Mesendoderm (in vitro differentiated cells): ENCODE measurements around the gene CCDC200.

Source experiments
- DNase-seq: peaks from one replicate; pipeline ENCODE4 v3.0.0; 2013
- H2AK5ac ChIP-seq: 2 replicates; pipeline ENCODE4 v1.6.1; 2013; ENCODE audit warnings: low read length, inconsistent platforms
- H2BK120ac ChIP-seq: 2 replicates; pipeline ENCODE4 v1.6.1; 2013; ENCODE audit warnings: low read depth, mild to moderate bottlenecking, low read length, moderate library complexity, mixed read lengths
- H2BK15ac ChIP-seq: replicated peaks from 2 replicates; pipeline ENCODE4 v1.6.1; 2013; ENCODE audit warnings: low read depth, mild to moderate bottlenecking, moderate library complexity
- H2BK5ac ChIP-seq: 2 replicates; pipeline ENCODE4 v1.6.1; 2013; ENCODE audit warnings: low read length, inconsistent platforms
- H3K18ac ChIP-seq: 2 replicates; pipeline ENCODE4 v1.6.1; 2013; ENCODE audit warnings: mild to moderate bottlenecking, low read length, mixed read lengths
- H3K23ac ChIP-seq: one replicate; pipeline ENCODE4 v1.6.1; 2013; ENCODE audit warnings: low read length
- H3K27ac ChIP-seq: 2 replicates; pipeline ENCODE4 v1.5.1; 2013; ENCODE audit warnings: low read depth, mild to moderate bottlenecking, inconsistent platforms, low read length, moderate library complexity
- H3K27me3 ChIP-seq: 2 replicates; pipeline ENCODE4 v1.6.1; 2013; ENCODE audit warnings: low read length, control low read depth, mild to moderate bottlenecking, inconsistent platforms; ENCODE audit not compliant: insufficient read depth, poor library complexity
- H3K36me3 ChIP-seq: 2 replicates; pipeline ENCODE4 v1.6.1; 2013; ENCODE audit warnings: low read length, inconsistent platforms; ENCODE audit not compliant: control insufficient read depth, insufficient read depth
- H3K4ac ChIP-seq: one replicate; pipeline ENCODE4 v1.6.1; 2013; ENCODE audit warnings: low read depth, mild to moderate bottlenecking, low read length, moderate library complexity
- H3K4me1 ChIP-seq: 2 replicates; pipeline ENCODE4 v1.6.1; 2013; ENCODE audit warnings: low read depth, low read length, inconsistent platforms; ENCODE audit not compliant: control insufficient read depth
- H3K4me2 ChIP-seq: 2 replicates; pipeline ENCODE4 v1.6.1; 2013; ENCODE audit warnings: low read length
- H3K4me3 ChIP-seq: 2 replicates; pipeline ENCODE4 v1.5.1; 2013; ENCODE audit warnings: mild to moderate bottlenecking, low read length
- H3K56ac ChIP-seq: one replicate; pipeline ENCODE4 v1.6.1; 2013; ENCODE audit warnings: low read length
- H3K79me1 ChIP-seq: 2 replicates; pipeline ENCODE4 v1.6.1; 2013; ENCODE audit warnings: low read length, inconsistent platforms
- H3K79me2 ChIP-seq: 2 replicates; pipeline ENCODE4 v1.6.1; 2013; ENCODE audit warnings: mild to moderate bottlenecking, low read length; ENCODE audit not compliant: control insufficient read depth, insufficient read depth
- H3K9ac ChIP-seq: 2 replicates; pipeline ENCODE4 v1.6.1; 2013; ENCODE audit warnings: low read length, inconsistent platforms
- H4K5ac ChIP-seq: one replicate; pipeline ENCODE4 v1.6.1; 2013; ENCODE audit warnings: low read length
- H4K8ac ChIP-seq: one replicate; pipeline ENCODE4 v1.6.1; 2013; ENCODE audit warnings: low read depth, mild to moderate bottlenecking, control low read depth, low read length, moderate library complexity
- WGBS: extraction: QIAGEN DNeasy Blood & Tissue Kit; methylation state at CpG from one replicate; pipeline ENCODE4 v1.1.7; 2013; ENCODE audit warnings: low lambda C conversion rate, missing lambda C conversion rate; ENCODE audit not compliant: insufficient coverage; ENCODE audit errors: extremely low coverage; 5-methylcytosine and 5-hydroxymethylcytosine counted together

CCDC200 gene

GRCh38 chr17:43219001-43219400 lies 9.4 kb downstream of the CCDC200 start:
- Histone ChIP-seq H2BK15ac (no peak overlapping the region), H3K23ac (no peak overlapping the region), H3K27ac (no peak overlapping the region), H2AK5ac (no peak overlapping the region), H3K9ac (no peak overlapping the region), H3K4ac (no peak overlapping the region), H3K18ac (no peak overlapping the region), H3K79me2 (no peaks in the 10 kb centered on the region), H4K8ac (no peak overlapping the region), H2BK120ac (no peak overlapping the region), H4K5ac (no peak overlapping the region), H3K4me2 (no peak overlapping the region), H3K56ac (no peak overlapping the region), H3K36me3 (no peaks in the 10 kb centered on the region), H3K79me1 (no peaks in the 10 kb centered on the region), H3K4me1 (no peaks in the 10 kb centered on the region), H2BK5ac (no peak overlapping the region), H3K27me3 (no peaks in the 10 kb centered on the region), H3K4me3 (no peak overlapping the region)
- DNase-seq = no peak
- no CpG with 5 or more reads among the region's 2 CpGs for WGBS

DNA sequence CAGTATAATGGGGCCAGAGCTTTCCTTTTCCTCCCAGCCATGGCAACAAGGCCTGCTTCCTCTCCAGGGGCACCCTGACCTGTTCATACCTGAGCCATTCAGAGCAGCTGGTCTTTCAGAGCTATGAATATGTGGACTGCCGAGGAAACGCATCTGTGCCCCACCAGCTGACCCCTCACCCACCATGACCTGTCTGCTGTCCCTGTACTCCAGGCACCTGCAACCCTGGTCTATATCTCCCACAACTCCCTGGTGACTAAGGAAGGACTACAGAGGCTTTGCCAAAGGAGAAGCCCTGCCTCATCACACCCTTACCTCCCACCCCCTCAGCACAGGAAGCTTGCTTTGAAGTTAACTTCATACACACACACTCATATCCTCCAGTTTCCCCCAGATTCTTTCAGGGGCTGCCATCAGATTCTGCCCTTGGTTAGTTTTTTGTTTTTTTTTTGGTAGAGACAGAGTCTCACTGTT lies 10.8 kb downstream of the CCDC200 start:
- no CpG with 5 or more reads among the region's 2 CpGs for WGBS
- Histone ChIP-seq H2BK15ac (no peak overlapping the region), H3K4me2 (no peak overlapping the region), H3K4me3 (no peak overlapping the region), H4K8ac (no peak overlapping the region), H3K4me1 (no peaks in the 10 kb centered on the region), H4K5ac (no peak overlapping the region), H2BK5ac (no peak overlapping the region), H2AK5ac (no peak overlapping the region), H3K79me1 (no peaks in the 10 kb centered on the region), H3K56ac (no peak overlapping the region), H3K9ac (no peak overlapping the region), H3K4ac (no peak overlapping the region), H3K27me3 (no peaks in the 10 kb centered on the region), H2BK120ac (no peak overlapping the region), H3K23ac (no peak overlapping the region), H3K79me2 (no peaks in the 10 kb centered on the region), H3K18ac (no peak overlapping the region), H3K36me3 (no peaks in the 10 kb centered on the region), H3K27ac (no peak overlapping the region)
- no peak for DNase-seq

DNA sequence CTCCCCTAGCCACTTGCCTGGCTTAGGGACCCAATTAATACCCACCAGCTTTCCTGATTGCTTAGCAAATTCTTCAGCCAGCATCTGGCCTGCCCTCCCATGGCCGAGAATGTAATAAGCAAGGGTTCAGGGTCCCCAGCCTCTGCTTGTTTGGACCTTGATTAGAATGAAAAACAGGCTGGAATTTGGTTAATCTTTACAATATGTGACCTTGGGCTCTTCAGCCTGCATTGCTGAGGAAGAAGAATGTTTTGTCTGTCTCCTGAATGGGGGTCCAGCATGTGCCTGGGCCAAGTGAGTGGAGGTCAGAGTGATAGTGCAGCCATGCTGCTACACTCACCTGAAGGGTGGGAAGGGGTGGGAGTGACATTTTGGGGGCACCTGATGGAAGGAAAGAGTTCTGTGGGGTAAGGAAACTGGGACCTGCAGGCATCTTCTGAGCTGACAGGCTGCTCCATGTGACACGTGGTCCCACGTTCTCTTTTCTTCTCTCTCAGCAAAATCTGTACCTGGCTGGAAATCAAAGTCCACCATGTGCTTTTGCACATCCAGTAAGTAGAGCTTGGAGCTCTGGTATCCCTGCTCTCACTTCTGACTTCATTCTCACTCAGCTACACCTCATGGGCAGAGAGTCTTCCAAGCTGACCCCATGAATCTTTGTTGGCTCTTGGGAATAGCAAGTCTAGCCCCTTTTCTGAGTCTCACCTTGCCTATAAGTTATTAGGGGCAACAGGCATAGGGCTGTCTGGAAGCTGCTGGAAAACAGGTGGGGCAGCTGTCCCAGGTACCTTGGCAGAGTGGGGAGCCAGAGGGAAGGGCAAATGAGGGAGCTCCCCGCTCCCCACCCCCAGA lies 11.4 kb downstream of the CCDC200 start:
- Histone ChIP-seq H3K27ac (no peak overlapping the region), H2AK5ac (no peak overlapping the region), H3K4ac (no peak overlapping the region), H2BK15ac (no peak overlapping the region), H3K4me2 (no peak overlapping the region), H3K79me2 (no peaks in the 10 kb centered on the region), H4K8ac (no peak overlapping the region), H2BK5ac (no peak overlapping the region), H4K5ac (no peak overlapping the region), H3K18ac (no peak overlapping the region), H3K4me1 (no peaks in the 10 kb centered on the region), H3K23ac (no peak overlapping the region), H3K9ac (no peak overlapping the region), H3K79me1 (no peaks in the 10 kb centered on the region), H3K4me3 (no peak overlapping the region), H2BK120ac (no peak overlapping the region), H3K27me3 (no peaks in the 10 kb centered on the region), H3K36me3 (no peaks in the 10 kb centered on the region), H3K56ac (no peak overlapping the region)
- WGBS = no CpG with 5 or more reads among the region's 4 CpGs
- DNase-seq = no peak

GRCh38 chr17:43216369-43216761 lies 12.1 kb downstream of the CCDC200 start:
- Histone ChIP-seq H4K5ac (no peak overlapping the region), H3K4me1 (no peaks in the 10 kb centered on the region), H3K27me3 (no peaks in the 10 kb centered on the region), H3K4me2 (no peak overlapping the region), H3K36me3 (no peaks in the 10 kb centered on the region), H3K4me3 (no peak overlapping the region), H3K4ac (no peak overlapping the region), H2BK5ac (no peak overlapping the region), H3K27ac (no peak overlapping the region), H3K79me1 (no peaks in the 10 kb centered on the region), H3K79me2 (no peaks in the 10 kb centered on the region), H2BK120ac (no peak overlapping the region), H2AK5ac (no peak overlapping the region), H3K56ac (no peak overlapping the region), H3K9ac (no peak overlapping the region), H2BK15ac (no peak overlapping the region), H3K18ac (no peak overlapping the region), H4K8ac (no peak overlapping the region), H3K23ac (no peak overlapping the region)
- DNase-seq = no peak
- no CpG with 5 or more reads among the region's 4 CpGs for WGBS

DNA sequence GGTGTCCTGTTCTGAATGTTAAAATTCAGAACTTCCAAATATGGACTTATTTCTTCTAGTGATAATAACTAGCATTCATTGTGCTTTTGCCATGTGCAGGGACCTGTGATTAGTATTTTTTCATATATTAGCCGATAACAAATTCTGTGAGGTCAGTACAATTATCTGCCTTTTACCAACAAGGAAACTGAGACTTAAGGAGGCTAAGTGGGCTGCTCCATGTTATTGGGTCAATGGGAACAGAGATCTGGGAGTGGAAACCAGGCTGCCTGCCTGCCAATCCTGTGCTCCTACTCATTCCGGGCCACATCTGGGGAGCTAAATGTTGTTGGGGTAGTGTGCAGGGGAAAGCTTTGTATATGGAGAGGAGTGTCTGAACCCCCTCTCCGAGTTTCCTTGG lies 13.1 kb downstream of the CCDC200 start:
- H3K27ac ChIP-seq = no peak overlapping the region

DNA sequence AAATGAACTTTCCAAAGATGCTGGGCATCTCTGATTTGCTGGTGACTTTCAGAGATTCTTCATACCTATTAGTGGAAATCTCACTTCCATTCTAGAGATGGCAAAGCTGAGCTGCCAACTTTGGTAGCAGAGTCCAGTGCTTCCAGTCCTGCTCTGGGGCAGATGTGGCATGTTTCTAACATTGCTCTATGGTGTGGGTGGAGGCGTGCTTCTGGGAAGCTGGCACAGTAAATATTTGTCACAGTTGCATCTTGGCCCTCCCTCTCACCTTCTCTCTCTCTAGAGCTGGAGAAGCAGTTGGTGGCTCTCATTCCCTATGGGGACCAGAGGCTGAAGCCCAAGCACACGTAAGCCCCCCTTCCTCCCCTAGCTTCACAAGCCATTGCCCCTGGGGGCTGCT lies 14.9 kb downstream of the CCDC200 start:
- Histone ChIP-seq H3K27ac (no peak overlapping the region), H2BK5ac (no peak overlapping the region), H3K23ac (no peak overlapping the region), H3K4me3 (no peak overlapping the region), H2AK5ac (no peak overlapping the region), H3K4ac (no peak overlapping the region), H4K5ac (no peak overlapping the region), H3K9ac (no peak overlapping the region), H2BK120ac (no peak overlapping the region), H3K56ac (no peak overlapping the region), H3K79me1 (no peaks in the 10 kb centered on the region), H3K79me2 (no peaks in the 10 kb centered on the region), H3K18ac (no peak overlapping the region), H3K36me3 (no peaks in the 10 kb centered on the region), H4K8ac (no peak overlapping the region), H3K4me2 (no peak overlapping the region), H3K27me3 (no peaks in the 10 kb centered on the region), H3K4me1 (no peaks in the 10 kb centered on the region), H2BK15ac (no peak overlapping the region)
- WGBS = no CpG with 5 or more reads among the region's 2 CpGs
- DNase-seq = no peak

More for the DNA sequence above, 13.1 kb downstream of the CCDC200 start:
- H3K23ac ChIP-seq = no peak overlapping the region
- H4K8ac ChIP-seq = no peak overlapping the region
- no peak overlapping the region for H2BK15ac ChIP-seq
- H3K4me1 ChIP-seq = no peaks in the 10 kb centered on the region
- no peak overlapping the region for H3K4me3 ChIP-seq
- H2BK5ac ChIP-seq = no peak overlapping the region
- no CpG with 5 or more reads among the region's 3 CpGs for WGBS
- no peak overlapping the region for H3K9ac ChIP-seq
- H3K79me1 ChIP-seq = no peaks in the 10 kb centered on the region
- no peaks in the 10 kb centered on the region for H3K36me3 ChIP-seq
- H3K4me2 ChIP-seq = no peak overlapping the region
- no peak overlapping the region for H3K18ac ChIP-seq
- no peak overlapping the region for H4K5ac ChIP-seq
- H3K79me2 ChIP-seq = no peaks in the 10 kb centered on the region
- H2BK120ac ChIP-seq = no peak overlapping the region
- no peak overlapping the region for H3K56ac ChIP-seq
- H2AK5ac ChIP-seq = no peak overlapping the region
- DNase-seq = no peak
- no peak overlapping the region for H3K4ac ChIP-seq
- no peaks in the 10 kb centered on the region for H3K27me3 ChIP-seq
